ENCODE data around the gene IQGAP1.
"Not testable (repeated sequence)": the region's sequence is repeated elsewhere in the genome, so short reads cannot be mapped to it uniquely, and the experiment has no call there.

The IQGAP1 gene

DNA sequence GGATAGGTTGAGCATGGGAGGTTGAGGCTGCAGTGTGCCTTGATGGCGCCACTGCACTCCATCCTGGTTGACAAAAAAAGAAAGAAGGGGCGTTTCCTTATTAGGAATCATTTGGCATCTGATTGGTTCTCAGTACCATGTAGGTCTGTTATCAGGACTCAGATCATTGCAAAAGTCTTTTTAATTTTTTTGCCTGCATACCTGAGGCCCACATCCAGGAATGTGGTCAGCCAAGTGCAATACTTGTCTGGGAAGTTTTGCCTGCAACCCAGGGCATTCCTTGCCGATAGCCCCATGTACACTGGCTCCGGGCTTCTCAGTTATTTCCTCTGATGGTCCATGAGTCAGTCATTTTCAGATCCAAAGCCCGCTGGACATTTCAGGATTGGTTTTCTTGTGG, 91.6 kb downstream of the IQGAP1 start:
- no peak for DNase-seq (ENCODE audit: low read depth in 1 of 2, low spot score in 1 of 2)

- no peak for DNase-seq (ENCODE audit: low read depth in 1 of 2, low spot score in 1 of 2)
These were observed 93.0 kb downstream of the IQGAP1 start for GRCh38 chr15:90481023-90481422.

- peak in 1 of 2 donors; percentile 17 for DNase-seq (ENCODE audit: low read depth in 1 of 2, low spot score in 1 of 2)
These were observed 94.3 kb downstream of the IQGAP1 start for GRCh38 chr15:90482124-90483011.

DNA sequence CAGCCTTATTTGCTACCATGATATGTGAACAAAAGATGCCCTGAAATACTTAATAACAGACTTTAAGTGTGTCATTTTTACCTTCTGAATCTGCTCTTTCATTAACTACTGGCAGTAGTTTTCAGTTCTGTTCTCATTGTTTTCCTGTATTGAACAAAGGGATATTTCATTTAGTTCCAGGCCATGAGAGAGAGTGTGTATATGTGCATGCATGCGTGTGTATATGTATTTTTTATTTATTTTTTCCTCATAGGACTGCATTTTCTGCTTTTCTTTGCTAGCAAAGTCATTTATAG, 94.9 kb downstream of the IQGAP1 start:
- no peak for DNase-seq (ENCODE audit: low read depth in 1 of 2, low spot score in 1 of 2)

DNA sequence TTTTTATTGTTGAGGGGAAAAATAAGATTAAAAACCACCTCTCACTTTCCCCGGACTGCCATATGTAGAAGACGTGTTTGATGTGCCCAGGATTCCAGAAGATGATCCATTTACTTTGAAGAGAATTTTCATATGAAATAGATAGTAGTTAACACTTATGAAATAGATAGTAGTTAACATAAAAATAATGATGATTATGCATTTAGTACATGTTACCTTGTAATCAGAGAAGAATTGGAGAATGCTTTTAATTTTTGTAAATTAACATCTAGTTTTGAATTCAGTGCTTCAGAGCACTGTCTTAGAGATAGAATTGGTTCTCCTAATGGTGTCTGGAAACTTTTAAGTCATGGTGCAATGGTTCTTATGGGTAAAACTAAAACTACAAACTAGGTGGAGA, 95.6 kb downstream of the IQGAP1 start:
- DNase-seq (ENCODE audit: low read depth in 1 of 2, low spot score in 1 of 2) = no peak

DNA sequence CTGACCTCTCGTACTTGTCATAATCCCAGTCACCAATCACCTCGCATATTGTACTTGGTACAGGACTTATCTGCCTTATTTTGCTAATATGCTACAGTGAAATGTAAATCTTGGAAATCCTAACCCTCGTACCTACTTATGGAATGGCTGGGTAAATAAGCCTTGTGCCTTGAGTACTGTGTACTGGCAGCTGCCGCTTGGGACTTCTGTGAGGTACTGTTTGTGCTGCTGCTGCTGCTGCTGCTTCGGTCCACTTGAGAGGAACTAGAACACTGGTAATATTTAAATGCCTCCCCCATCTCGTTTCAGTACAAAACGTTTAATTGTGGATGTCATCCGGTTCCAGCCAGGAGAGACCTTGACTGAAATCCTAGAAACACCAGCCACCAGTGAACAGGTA, 99.1 kb downstream of the IQGAP1 start:
- no peak for DNase-seq (ENCODE audit: low read depth in 1 of 2, low spot score in 1 of 2)

DNA sequence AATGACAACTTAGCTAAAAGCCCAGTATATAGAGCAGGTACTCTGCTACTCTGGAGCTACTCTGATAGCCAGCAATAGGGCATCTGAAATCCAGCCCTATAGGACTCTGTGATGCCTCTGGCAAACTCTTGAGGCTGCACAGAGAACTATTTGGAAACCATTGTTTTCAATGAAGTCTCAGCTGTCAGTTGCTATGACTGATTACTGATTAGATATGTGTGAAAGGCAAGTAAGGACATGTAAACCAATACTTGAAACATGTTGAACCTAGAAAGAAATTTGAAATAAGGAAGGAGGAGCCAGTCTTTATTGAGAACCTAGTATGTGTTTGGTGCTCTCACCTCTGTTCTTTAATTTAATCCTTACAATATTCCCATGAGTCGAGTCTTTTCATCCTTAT, 101.5 kb downstream of the IQGAP1 start:
- no peak for DNase-seq (ENCODE audit: low read depth in 1 of 2, low spot score in 1 of 2)

- DNase-seq (ENCODE audit: low read depth in 1 of 2, low spot score in 1 of 2) = no peak
These were observed 101.9 kb downstream of the IQGAP1 start for GRCh38 chr15:90489944-90490343.

DNA sequence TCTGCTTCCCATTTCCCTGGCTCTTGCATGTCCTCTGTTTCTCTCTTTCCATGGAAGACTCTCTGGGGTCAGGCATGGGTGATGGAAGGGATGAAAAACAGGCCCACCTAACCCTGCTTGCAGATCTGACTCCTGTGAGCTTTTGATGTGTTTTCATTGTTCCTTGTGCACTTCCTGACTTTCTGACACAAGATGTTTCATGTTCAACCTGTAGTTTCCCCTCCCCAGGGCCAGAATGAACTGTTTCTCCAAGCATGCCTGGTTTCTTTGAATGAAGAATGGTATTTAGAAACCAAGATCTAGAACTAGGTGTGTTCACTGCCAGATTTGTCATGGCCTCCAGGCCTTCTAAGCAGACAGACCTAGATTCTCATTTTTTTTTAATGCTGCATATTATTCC, 105.6 kb downstream of the IQGAP1 start:
- no peak for DNase-seq (ENCODE audit: low read depth in 1 of 2, low spot score in 1 of 2)

DNA sequence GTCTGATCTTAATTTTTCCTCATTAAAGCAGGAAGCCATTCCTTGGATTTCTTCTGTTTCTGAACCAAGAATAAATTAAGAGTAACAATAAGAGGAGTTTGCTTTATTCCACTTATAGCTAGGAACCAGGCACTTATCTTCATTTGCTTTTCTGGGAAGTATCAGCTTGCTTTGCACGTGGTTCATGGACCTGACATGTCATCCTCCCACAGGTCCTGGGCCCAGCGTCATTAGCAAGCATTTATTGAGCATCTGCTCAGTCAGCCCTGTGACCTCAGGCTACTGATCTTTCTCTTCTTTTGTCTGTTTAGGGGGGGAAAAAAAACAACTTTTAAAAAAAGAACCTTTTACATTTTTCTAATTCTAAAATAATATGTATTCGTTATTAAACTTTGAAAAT, 107.0 kb downstream of the IQGAP1 start:
- DNase-seq (ENCODE audit: low read depth in 1 of 2, low spot score in 1 of 2) = no peak

DNA sequence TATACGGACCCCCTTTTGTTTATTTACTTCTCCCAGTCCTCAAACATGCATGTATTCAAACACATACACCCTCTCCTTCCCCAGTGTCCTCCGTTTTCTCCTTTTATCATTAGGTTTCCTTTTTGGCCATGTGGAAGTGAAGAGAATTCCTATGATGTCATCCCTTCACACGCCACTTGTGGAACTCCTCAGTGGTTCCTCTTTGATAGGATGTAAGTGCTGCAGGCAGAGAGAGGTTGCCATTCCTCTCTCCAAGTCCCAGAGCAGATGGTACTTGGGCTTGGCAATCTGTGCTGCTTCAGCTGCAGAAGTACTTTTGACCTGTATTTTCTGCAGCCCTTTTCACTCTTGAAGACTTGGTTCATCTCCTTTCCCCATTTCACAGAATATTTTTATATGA, 108.7 kb downstream of the IQGAP1 start:
- no peak for DNase-seq (ENCODE audit: low read depth in 1 of 2, low spot score in 1 of 2)

DNA sequence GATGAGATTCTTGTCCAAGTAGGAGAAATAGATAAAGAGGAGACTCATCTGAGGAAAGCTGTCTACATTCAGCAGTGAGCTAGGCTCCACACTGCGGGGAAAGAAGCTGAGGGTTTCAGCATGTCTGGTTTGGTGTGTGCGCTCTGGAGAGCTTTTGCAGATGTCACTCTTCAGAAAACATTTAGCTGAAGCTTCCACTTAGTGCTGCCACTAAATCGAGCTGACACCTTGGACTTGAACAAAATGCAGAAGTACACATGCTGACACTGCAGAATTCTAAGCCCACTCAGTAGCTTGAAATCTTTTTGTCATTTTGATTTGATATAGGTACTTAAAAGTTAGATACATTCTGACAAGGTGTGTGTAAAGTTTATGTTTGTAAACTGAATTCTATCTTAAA, 109.3 kb downstream of the IQGAP1 start:
- DNase-seq (ENCODE audit: low read depth in 1 of 2, low spot score in 1 of 2) = no peak

GRCh38 chr15:90497912-90498311, 109.9 kb downstream of the IQGAP1 start:
- DNase-seq (ENCODE audit: low read depth in 1 of 2, low spot score in 1 of 2) = no peak

- no peak for DNase-seq (ENCODE audit: low read depth in 1 of 2, low spot score in 1 of 2)
These were observed 112.1 kb downstream of the IQGAP1 start for GRCh38 chr15:90500171-90500570.

- DNase-seq (ENCODE audit: low read depth in 1 of 2, low spot score in 1 of 2) = no peak
These were observed 113.9 kb downstream of the IQGAP1 start for GRCh38 chr15:90501898-90502297.

DNA sequence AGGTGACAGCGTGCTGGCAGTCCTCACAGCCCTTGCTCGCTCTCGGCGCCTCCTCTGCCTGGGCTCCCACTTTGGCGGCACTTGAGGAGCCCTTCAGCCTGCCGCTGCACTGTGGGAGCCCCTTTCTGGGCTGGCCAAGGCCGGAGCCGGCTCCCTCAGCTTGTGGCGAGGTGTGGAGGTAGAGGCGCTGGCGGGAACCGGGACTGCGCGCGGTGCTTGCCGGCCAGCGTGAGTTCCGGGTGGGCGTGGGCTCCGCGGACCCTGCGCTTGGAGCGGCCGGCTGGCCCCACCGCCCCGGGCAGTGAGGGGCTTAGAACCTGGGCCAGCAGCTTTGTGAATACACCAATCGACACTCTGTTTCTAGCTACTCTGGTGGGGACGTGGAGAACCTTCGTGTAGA, 122.7 kb downstream of the IQGAP1 start:
- not testable (repeated sequence) for DNase-seq (ENCODE audit: low read depth in 1 of 2, low spot score in 1 of 2)

- DNase-seq (ENCODE audit: low read depth in 1 of 2, low spot score in 1 of 2) = not testable (repeated sequence)
These were observed 123.2 kb downstream of the IQGAP1 start for GRCh38 chr15:90511211-90511618.

DNA sequence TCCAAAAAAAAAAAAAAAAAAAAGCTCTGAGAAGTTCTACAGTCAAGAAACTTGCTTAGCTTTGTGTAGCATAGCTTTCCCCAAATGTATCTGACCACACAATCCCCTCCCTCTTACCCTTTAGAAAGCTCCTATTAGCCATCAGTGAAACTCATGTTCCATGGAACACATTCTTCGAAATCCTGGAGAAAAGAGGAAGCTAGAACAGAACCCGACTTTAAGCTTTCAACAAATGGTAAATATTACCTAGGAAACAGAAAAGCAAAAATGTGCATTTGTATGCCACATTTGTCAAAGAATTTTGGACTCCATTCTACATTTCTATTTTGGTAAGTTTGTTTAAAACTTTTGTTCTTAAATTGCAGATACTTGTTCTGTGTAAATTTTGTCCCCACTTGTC, 124.2 kb downstream of the IQGAP1 start:
- DNase-seq (ENCODE audit: low read depth in 1 of 2, low spot score in 1 of 2) = no peak

DNA sequence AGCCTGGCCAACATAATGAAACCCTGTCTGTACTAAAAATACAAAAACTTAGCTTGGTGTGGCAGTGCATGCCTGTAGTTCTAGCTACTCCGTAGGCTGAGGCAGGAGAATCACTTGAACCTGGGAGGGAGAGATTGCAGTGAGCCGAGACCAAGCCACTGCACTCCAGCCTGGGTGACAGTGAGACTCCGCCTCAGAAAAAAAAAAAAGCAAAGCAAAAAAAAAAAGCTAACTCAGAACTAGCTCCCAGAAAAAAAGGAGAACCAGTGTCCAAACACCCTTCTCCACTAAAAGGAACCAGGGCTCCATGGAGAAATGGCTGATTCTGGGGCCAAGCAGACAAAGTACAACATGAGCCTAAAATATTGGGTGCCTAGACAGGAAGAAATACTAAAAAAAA, 124.9 kb downstream of the IQGAP1 start:
- DNase-seq (ENCODE audit: low read depth in 1 of 2, low spot score in 1 of 2) = no peak

- no peak for DNase-seq (ENCODE audit: low read depth in 1 of 2, low spot score in 1 of 2)
These were observed 125.4 kb downstream of the IQGAP1 start for GRCh38 chr15:90513448-90513847.

GRCh38 chr15:90513893-90514292, 125.9 kb downstream of the IQGAP1 start:
- DNase-seq (ENCODE audit: low read depth in 1 of 2, low spot score in 1 of 2) = not testable (repeated sequence)

GRCh38 chr15:90519688-90520087, 131.6 kb downstream of the IQGAP1 start:
- DNase-seq (ENCODE audit: low read depth in 1 of 2, low spot score in 1 of 2) = no peak

- DNase-seq (ENCODE audit: low read depth in 1 of 2, low spot score in 1 of 2) = no peak
These were observed 132.3 kb downstream of the IQGAP1 start for GRCh38 chr15:90520365-90520764.
